A549 (cell line): Measurements from ENCODE around the gene LMX1B.

ENCODE experiments used
- CTCF ChIP-seq: fragments of >200 bp; sonication (Bioruptor Twin); formaldehyde crosslinking; IDR thresholded peaks from 3 replicates; pipeline ENCODE4 v1.5.1; 2016
- KDM5A ChIP-seq: fragments of 200-600 bp; sonication (generic); IDR thresholded peaks from 2 replicates; pipeline ENCODE4 v1.6.1; 2016; ENCODE audit warnings: antibody characterized with exemption, mild to moderate bottlenecking

GRCh38 chr9:126681336-126681735 is 67.6 kb downstream of the LMX1B start:
- TF ChIP-seq CTCF, result no peak
- TF ChIP-seq KDM5A, result no peak
